Astrocyte (in vitro differentiated cells and primary cell): ENCODE results near the gene NFATC1. TPM values are rescaled to one million over a fixed set of nuclear protein-coding genes. Genes with fewer than 3 reads are reported as not detected.

ENCODE experiments used
- DNase-seq: peaks from one replicate; pipeline ENCODE4 v3.0.0-alpha.2; 2010; ENCODE audit warnings: low read depth
- FAIRE-seq: peaks from 2 replicates; lab custom pipeline; 2011; peaks lifted over from hg19 to GRCh38; lab: Jason Lieb, UNC
- H2AFZ ChIP-seq: 2 replicates; pipeline ENCODE4 v1.6.0; 2012; ENCODE audit warnings: low read depth, low read length, inconsistent platforms
- H3K27ac ChIP-seq: 2 replicates; pipeline ENCODE4 v1.5.1; 2011; ENCODE audit warnings: low read depth, low read length, inconsistent platforms
- H3K27me3 ChIP-seq: 2 replicates; pipeline ENCODE4 v1.6.0; 2011; ENCODE audit warnings: low read length, inconsistent platforms; ENCODE audit not compliant: insufficient read depth
- H3K36me3 ChIP-seq: 2 replicates; pipeline ENCODE4 v1.5.1; 2011; ENCODE audit warnings: low read length, inconsistent platforms; ENCODE audit not compliant: insufficient read depth
- H3K4me1 ChIP-seq: 2 replicates; pipeline ENCODE4 v1.5.1; 2011; ENCODE audit warnings: low read length, inconsistent platforms; ENCODE audit not compliant: insufficient read depth
- H3K4me2 ChIP-seq: 2 replicates; pipeline ENCODE4 v1.6.0; 2012; ENCODE audit warnings: low read length, inconsistent platforms
- H3K4me3 ChIP-seq: 2 replicates; pipeline ENCODE4 v1.5.1; 2011; ENCODE audit warnings: low read depth, mild to moderate bottlenecking, low read length, inconsistent platforms; ENCODE audit not compliant: insufficient read depth
- H3K79me2 ChIP-seq: 2 replicates; pipeline ENCODE4 v1.6.0; 2012; ENCODE audit warnings: mild to moderate bottlenecking, low read length, inconsistent platforms; ENCODE audit not compliant: insufficient read depth
- H3K9ac ChIP-seq: 2 replicates; pipeline ENCODE4 v1.6.0; 2012; ENCODE audit warnings: mild to moderate bottlenecking, low read length, inconsistent platforms
- H3K9me3 ChIP-seq: 2 replicates; pipeline ENCODE4 v1.5.1; 2012; ENCODE audit warnings: low read depth, mild to moderate bottlenecking, low read length, inconsistent platforms; ENCODE audit not compliant: insufficient read depth
- H4K20me1 ChIP-seq: 2 replicates; pipeline ENCODE4 v1.6.0; 2012; ENCODE audit warnings: low read length, inconsistent platforms; ENCODE audit not compliant: insufficient read depth
- H3K27ac Mint-ChIP-seq: one replicate; pipeline ENCODE4 v1.8.0; 2021; ENCODE audit warnings: mild to moderate bottlenecking, mixed read lengths; ENCODE audit not compliant: unreplicated experiment
- H3K27me3 Mint-ChIP-seq: one replicate; pipeline ENCODE4 v1.8.0; 2021; ENCODE audit warnings: low read depth, mixed read lengths; ENCODE audit not compliant: unreplicated experiment
- H3K36me3 Mint-ChIP-seq: one replicate; pipeline ENCODE4 v1.8.0; 2021; ENCODE audit warnings: low read depth, mixed read lengths; ENCODE audit not compliant: unreplicated experiment
- H3K4me1 Mint-ChIP-seq: one replicate; pipeline ENCODE4 v1.8.0; 2021; ENCODE audit warnings: low read depth, mixed read lengths; ENCODE audit not compliant: unreplicated experiment
- H3K4me3 Mint-ChIP-seq: one replicate; pipeline ENCODE4 v1.8.0; 2021; ENCODE audit warnings: mild to moderate bottlenecking, moderate library complexity, mixed read lengths; ENCODE audit not compliant: unreplicated experiment
- H3K9me3 Mint-ChIP-seq: one replicate; pipeline ENCODE4 v1.8.0; 2021; ENCODE audit warnings: mild to moderate bottlenecking, mixed read lengths; ENCODE audit not compliant: unreplicated experiment
- EZH2 ChIP-seq: IDR thresholded peaks from 2 replicates; pipeline ENCODE4 v1.6.1; 2012; ENCODE audit warnings: mild to moderate bottlenecking, low read length, inconsistent platforms; ENCODE audit not compliant: insufficient read depth
- total RNA-seq: library from RNA; stranded (reverse); gene quantifications from 2 replicates; pipeline ENCODE4 v1.2.1, GENCODE V29; 2021
- TF ChIP-seq, protein P1 (sequence below): IDR thresholded peaks from 2 replicates; pipeline ENCODE4 v1.5.1; 2011; ENCODE audit warnings: low read depth, mild to moderate bottlenecking, inconsistent platforms, low read length, moderate library complexity; ENCODE audit not compliant: insufficient read depth

Gene NFATC1
- total RNA-seq, 1 donor from 2014 or later: 11.0 TPM

DNA sequence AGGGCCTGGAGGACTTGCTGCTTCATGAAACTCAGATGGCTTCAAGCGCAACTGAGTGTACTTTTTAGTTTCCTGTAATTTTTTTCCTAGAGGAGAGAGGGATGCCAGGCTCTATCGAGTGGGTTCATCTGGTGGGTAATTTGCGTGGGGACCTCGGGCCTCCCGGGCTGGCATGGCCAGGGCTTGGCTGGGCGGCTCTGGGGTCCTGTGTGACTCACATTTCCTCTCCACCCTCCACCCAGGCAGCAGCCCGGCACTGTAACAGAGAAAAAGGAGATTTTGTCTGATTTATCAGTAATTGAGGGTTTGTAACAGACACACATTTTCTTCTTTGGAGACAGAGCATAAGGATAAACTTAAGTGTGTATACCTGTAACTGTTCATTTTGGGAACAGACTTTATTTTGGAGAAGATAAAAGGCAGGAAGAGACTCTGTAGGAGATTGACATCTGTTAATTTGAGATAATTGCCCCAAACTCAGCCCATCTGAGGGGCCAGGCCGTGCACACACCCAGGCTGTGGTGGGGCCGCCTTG is 64.3 kb downstream of the NFATC1 start:
- Histone ChIP-seq H3K27ac (no peak overlapping the region), H3K27me3 (no peaks in the 10 kb centered on the region), H3K36me3 (no peaks in the 10 kb centered on the region), H3K4me1 (peaks cover 27% of the 10 kb centered on the region), H4K20me1 (no peaks in the 10 kb centered on the region), H3K4me3 (no peak overlapping the region), H3K79me2 (no peaks in the 10 kb centered on the region), H3K9ac (peak overlapping the region; percentile 32), H3K4me2 (peak overlapping the region; percentile 61), H3K9me3 (no peaks in the 10 kb centered on the region), H2AFZ (no peak overlapping the region)
- H3K36me3 Mint-ChIP-seq: peaks cover 3% of the 10 kb centered on the region
- peaks cover 2% of the 10 kb centered on the region for H3K9me3 Mint-ChIP-seq
- peak overlapping the region; percentile 38 for H3K27ac Mint-ChIP-seq
- FAIRE-seq: no peak
- no peak for DNase-seq
- peaks cover 11% of the 10 kb centered on the region for H3K4me1 Mint-ChIP-seq
- TF ChIP-seq, protein P1, sequence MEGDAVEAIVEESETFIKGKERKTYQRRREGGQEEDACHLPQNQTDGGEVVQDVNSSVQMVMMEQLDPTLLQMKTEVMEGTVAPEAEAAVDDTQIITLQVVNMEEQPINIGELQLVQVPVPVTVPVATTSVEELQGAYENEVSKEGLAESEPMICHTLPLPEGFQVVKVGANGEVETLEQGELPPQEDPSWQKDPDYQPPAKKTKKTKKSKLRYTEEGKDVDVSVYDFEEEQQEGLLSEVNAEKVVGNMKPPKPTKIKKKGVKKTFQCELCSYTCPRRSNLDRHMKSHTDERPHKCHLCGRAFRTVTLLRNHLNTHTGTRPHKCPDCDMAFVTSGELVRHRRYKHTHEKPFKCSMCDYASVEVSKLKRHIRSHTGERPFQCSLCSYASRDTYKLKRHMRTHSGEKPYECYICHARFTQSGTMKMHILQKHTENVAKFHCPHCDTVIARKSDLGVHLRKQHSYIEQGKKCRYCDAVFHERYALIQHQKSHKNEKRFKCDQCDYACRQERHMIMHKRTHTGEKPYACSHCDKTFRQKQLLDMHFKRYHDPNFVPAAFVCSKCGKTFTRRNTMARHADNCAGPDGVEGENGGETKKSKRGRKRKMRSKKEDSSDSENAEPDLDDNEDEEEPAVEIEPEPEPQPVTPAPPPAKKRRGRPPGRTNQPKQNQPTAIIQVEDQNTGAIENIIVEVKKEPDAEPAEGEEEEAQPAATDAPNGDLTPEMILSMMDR: no peak
- no peak for TF ChIP-seq EZH2
- peak overlapping the region; percentile 37 for H3K4me3 Mint-ChIP-seq
- no peaks in the 10 kb centered on the region for H3K27me3 Mint-ChIP-seq

DNA sequence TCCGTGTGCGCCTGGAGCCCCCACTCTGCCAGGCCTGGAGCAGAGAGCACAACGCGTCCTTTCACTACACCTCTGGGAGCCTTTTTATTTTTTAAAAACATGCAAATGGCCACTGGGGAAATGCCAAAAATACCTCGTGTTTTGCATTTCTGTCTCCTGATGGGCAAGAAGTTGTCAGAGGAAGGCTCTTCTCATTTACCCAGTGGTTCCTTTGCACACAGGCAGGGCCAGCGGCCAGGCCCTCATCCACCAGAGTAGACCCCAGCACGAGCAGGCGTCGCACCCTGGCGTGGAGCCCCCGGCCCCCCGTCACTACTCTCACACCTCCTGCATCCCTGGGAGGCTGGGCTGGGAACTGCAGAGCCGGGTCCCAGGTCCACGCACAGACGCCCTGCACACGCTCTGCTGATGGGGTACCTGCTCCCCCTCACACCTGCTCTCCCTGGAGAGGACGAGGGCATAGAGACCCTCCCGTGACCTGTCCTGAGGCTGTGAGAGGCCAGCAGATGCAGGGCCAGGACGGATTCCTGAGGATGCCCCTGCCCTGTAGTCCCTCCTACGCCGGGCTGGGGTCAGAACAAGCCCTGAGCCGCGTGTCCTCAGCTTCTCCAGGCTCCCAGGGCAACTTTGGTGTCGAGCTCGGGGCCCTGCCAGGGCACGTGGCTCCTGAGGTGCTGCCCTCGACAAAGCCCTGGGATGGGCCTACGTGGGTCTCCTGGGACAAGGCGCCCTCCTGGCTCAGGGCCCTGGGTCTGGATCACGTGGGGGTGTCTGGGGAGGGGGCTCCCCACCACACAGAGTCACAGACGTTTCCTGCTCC is 65.0 kb downstream of the NFATC1 start:
- peak overlapping the region; percentile 32 for H3K9ac ChIP-seq
- no peak for TF ChIP-seq EZH2
- TF ChIP-seq, protein P1: no peak
- H3K27me3 ChIP-seq: no peaks in the 10 kb centered on the region
- H2AFZ ChIP-seq: no peak overlapping the region
- Mint-ChIP-seq H3K4me1 (peaks cover 11% of the 10 kb centered on the region), H3K27me3 (no peaks in the 10 kb centered on the region), H3K4me3 (no peak overlapping the region), H3K36me3 (peaks cover 3% of the 10 kb centered on the region), H3K27ac (no peak overlapping the region), H3K9me3 (peaks cover 2% of the 10 kb centered on the region)
- FAIRE-seq (no peak), DNase-seq (no peak)
- H3K27ac ChIP-seq: no peak overlapping the region
- no peaks in the 10 kb centered on the region for H4K20me1 ChIP-seq
- no peaks in the 10 kb centered on the region for H3K79me2 ChIP-seq
- no peak overlapping the region for H3K4me3 ChIP-seq
- H3K36me3 ChIP-seq: no peaks in the 10 kb centered on the region
- no peaks in the 10 kb centered on the region for H3K9me3 ChIP-seq
- H3K4me2 ChIP-seq: peak overlapping the region; percentile 61
- peaks cover 27% of the 10 kb centered on the region for H3K4me1 ChIP-seq

DNA sequence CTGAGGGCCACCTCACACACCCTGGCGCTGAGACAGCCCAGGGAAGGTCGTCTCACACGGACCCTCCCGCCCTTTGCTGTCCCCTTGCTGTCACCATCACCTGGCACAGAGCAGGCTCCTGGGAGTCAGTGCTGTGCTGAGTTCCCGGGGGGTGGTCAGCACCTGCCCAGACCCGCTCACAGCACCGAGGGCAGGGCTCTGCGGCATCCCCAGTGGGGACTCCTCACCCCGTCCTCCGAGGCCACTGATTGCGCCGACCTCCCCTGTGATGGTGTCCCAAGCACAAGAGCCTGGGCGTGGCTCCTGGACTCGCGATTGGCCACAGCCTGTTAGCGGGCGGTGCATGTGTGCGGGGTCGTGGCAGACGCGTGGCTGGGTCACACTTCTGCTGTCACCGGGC is 65.9 kb downstream of the NFATC1 start:
- Mint-ChIP-seq H3K9me3 (peaks cover 2% of the 10 kb centered on the region), H3K27me3 (no peaks in the 10 kb centered on the region), H3K36me3 (peaks cover 6% of the 10 kb centered on the region), H3K4me1 (peaks cover 11% of the 10 kb centered on the region), H3K4me3 (no peak overlapping the region), H3K27ac (no peak overlapping the region)
- H3K36me3 ChIP-seq: no peaks in the 10 kb centered on the region
- H3K4me2 ChIP-seq: no peak overlapping the region
- no peaks in the 10 kb centered on the region for H3K9me3 ChIP-seq
- no peak for TF ChIP-seq EZH2
- TF ChIP-seq, protein P1: no peak
- H3K27ac ChIP-seq: no peak overlapping the region
- no peak overlapping the region for H3K4me3 ChIP-seq
- DNase-seq: no peak
- peaks cover 27% of the 10 kb centered on the region for H3K4me1 ChIP-seq
- H2AFZ ChIP-seq: no peak overlapping the region
- no peak overlapping the region for H3K9ac ChIP-seq
- no peaks in the 10 kb centered on the region for H3K27me3 ChIP-seq
- no peaks in the 10 kb centered on the region for H4K20me1 ChIP-seq
- no peaks in the 10 kb centered on the region for H3K79me2 ChIP-seq
- no peak for FAIRE-seq
